ENCODE data around the gene SEMA4C.

DNA sequence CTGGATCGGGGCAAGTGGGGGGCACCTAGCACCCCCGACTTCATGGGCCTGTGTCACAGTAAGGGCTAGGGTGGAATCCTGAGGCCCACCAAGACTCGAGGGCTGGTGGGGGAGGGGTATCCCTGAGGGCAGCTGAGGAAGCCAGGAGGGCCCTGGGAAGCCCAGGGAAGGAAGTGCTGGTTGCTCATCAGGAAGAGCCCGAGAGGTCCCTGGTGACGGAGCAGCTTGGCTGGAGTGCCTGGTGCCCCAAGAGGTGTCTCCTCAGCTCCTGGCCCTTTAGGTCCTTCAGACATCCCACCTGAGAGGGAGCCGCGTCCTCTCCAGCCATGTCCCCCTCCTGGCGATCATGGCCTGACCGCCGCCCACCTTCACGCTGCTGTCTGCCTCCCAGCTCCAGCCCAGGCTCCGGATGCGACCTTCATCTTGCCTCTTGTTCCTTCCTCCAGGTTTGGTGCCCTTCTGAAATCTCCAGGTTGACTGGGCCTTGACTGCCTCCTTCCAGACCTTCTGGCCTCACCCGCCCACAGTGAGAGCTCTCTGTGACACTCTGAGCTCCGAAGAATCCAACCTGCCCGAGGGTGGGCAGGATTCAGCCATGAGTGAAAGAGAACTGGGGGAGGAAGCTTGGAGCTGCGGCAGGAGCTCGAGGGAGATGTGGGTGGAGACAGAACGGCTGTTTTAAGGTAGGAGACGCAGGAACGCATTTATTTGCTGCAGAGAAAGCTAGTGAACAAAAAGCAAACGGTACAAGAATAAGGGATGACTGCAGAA is 42.7 kb upstream of the SEMA4C start:
- TF ChIP-seq, protein P1, sequence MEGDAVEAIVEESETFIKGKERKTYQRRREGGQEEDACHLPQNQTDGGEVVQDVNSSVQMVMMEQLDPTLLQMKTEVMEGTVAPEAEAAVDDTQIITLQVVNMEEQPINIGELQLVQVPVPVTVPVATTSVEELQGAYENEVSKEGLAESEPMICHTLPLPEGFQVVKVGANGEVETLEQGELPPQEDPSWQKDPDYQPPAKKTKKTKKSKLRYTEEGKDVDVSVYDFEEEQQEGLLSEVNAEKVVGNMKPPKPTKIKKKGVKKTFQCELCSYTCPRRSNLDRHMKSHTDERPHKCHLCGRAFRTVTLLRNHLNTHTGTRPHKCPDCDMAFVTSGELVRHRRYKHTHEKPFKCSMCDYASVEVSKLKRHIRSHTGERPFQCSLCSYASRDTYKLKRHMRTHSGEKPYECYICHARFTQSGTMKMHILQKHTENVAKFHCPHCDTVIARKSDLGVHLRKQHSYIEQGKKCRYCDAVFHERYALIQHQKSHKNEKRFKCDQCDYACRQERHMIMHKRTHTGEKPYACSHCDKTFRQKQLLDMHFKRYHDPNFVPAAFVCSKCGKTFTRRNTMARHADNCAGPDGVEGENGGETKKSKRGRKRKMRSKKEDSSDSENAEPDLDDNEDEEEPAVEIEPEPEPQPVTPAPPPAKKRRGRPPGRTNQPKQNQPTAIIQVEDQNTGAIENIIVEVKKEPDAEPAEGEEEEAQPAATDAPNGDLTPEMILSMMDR (IDR thresholded peaks at IDR 0.05) = no peak
- no peak for TF ChIP-seq POLR2A (IDR thresholded peaks at IDR 0.05)

Data from testis (tissue), 2 donors.